ENCODE measurements around the gene DPYD.

The DPYD gene

GRCh38 chr1:97202481-97203380 lies 718.1 kb downstream of the DPYD start:
- no peaks in the 10 kb centered on the region for H3K36me3 ChIP-seq (ENCODE audit: control insufficient read depth, insufficient read depth, low read length)
- no peaks in the 10 kb centered on the region for H3K27me3 ChIP-seq (replicated peaks; ENCODE audit: control insufficient read depth, insufficient read depth, low read length)
- DNase-seq (ENCODE audit: extremely low read depth, insufficient read length) = no peak
- no peak for TF ChIP-seq CTCF (IDR thresholded peaks at IDR 0.05; ENCODE audit: insufficient read depth, low read length, poor library complexity, severe bottlenecking)
- H3K4me3 ChIP-seq (replicated peaks; ENCODE audit: low read depth, low read length) = no peak overlapping the region

- no peak for TF ChIP-seq CTCF (IDR thresholded peaks at IDR 0.05; ENCODE audit: insufficient read depth, low read length, poor library complexity, severe bottlenecking)
- H3K4me3 ChIP-seq (replicated peaks; ENCODE audit: low read depth, low read length) = no peak overlapping the region
- H3K36me3 ChIP-seq (ENCODE audit: control insufficient read depth, insufficient read depth, low read length) = no peaks in the 10 kb centered on the region
- H3K27me3 ChIP-seq (replicated peaks; ENCODE audit: control insufficient read depth, insufficient read depth, low read length) = no peaks in the 10 kb centered on the region
- no peak for DNase-seq (ENCODE audit: extremely low read depth, insufficient read length)
Measured at GRCh38 chr1:97201641-97202040, 719.2 kb downstream of the DPYD start.

GRCh38 chr1:97200595-97200994 lies 720.2 kb downstream of the DPYD start:
- no peak for TF ChIP-seq CTCF (IDR thresholded peaks at IDR 0.05; ENCODE audit: insufficient read depth, low read length, poor library complexity, severe bottlenecking)
- DNase-seq (ENCODE audit: extremely low read depth, insufficient read length) = no peak
- no peaks in the 10 kb centered on the region for H3K36me3 ChIP-seq (ENCODE audit: control insufficient read depth, insufficient read depth, low read length)
- H3K4me3 ChIP-seq (replicated peaks; ENCODE audit: low read depth, low read length) = no peak overlapping the region
- H3K27me3 ChIP-seq (replicated peaks; ENCODE audit: control insufficient read depth, insufficient read depth, low read length) = no peaks in the 10 kb centered on the region

GRCh38 chr1:97196825-97197516 lies 723.9 kb downstream of the DPYD start:
- Histone ChIP-seq H3K4me3 (replicated peaks; ENCODE audit: low read depth, low read length) (no peak overlapping the region), H3K27me3 (replicated peaks; ENCODE audit: control insufficient read depth, insufficient read depth, low read length) (no peaks in the 10 kb centered on the region), H3K36me3 (ENCODE audit: control insufficient read depth, insufficient read depth, low read length) (no peaks in the 10 kb centered on the region)
- DNase-seq (ENCODE audit: extremely low read depth, insufficient read length) = no peak
- no peak for TF ChIP-seq CTCF (IDR thresholded peaks at IDR 0.05; ENCODE audit: insufficient read depth, low read length, poor library complexity, severe bottlenecking)

GRCh38 chr1:97192872-97193572 lies 727.8 kb downstream of the DPYD start:
- no peak for DNase-seq (ENCODE audit: extremely low read depth, insufficient read length)
- no peak for TF ChIP-seq CTCF (IDR thresholded peaks at IDR 0.05; ENCODE audit: insufficient read depth, low read length, poor library complexity, severe bottlenecking)
- H3K36me3 ChIP-seq (ENCODE audit: control insufficient read depth, insufficient read depth, low read length) = no peaks in the 10 kb centered on the region
- H3K4me3 ChIP-seq (replicated peaks; ENCODE audit: low read depth, low read length) = no peak overlapping the region
- no peaks in the 10 kb centered on the region for H3K27me3 ChIP-seq (replicated peaks; ENCODE audit: control insufficient read depth, insufficient read depth, low read length)
